Iris pigment epithelial cell (primary cell): ENCODE measurements around the gene INS.

Experiments
- DNase-seq: peaks from one replicate; pipeline ENCODE4 v3.0.0-alpha.2; 2011; ENCODE audit warnings: low read depth

The INS gene

GRCh38 chr11:2143799-2144543 is 17.0 kb downstream of the INS start:
- DNase-seq = no peak

DNA sequence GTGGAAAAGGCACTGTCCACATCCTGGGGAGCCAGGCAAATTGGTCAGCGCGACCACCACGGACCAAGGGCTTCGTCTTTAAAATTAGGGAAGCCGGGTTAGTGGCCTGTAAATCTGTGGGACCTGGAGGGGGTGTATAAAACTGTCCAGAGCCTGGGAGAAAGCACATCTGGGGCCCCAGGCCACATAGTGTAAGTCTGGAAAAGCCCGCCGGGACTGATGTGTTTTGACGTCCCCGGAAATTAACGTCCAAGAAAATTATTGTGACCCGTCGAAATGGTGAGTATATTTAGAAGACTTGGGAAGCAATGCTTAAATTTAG is 17.6 kb downstream of the INS start:
- DNase-seq = no peak

GRCh38 chr11:2142762-2143202 is 18.2 kb downstream of the INS start:
- DNase-seq = peak; percentile 56

- peak; percentile 58 for DNase-seq
Observed at GRCh38 chr11:2142300-2142759, 18.7 kb downstream of the INS start.

GRCh38 chr11:2140411-2141400 is 20.3 kb downstream of the INS start:
- DNase-seq = no peak

GRCh38 chr11:2139621-2140337 is 21.2 kb downstream of the INS start:
- DNase-seq = no peak

- no peak for DNase-seq
Observed at GRCh38 chr11:2139123-2139521, 21.9 kb downstream of the INS start, which contains the start of gene IGF2. TSS of gene IGF2 (minus strand) at chr11:2139389. CDS start at chr11:2135523, 3,866 bp downstream.

GRCh38 chr11:2138431-2139122 is 22.4 kb downstream of the INS start:
- peak; percentile 37 for DNase-seq

DNA sequence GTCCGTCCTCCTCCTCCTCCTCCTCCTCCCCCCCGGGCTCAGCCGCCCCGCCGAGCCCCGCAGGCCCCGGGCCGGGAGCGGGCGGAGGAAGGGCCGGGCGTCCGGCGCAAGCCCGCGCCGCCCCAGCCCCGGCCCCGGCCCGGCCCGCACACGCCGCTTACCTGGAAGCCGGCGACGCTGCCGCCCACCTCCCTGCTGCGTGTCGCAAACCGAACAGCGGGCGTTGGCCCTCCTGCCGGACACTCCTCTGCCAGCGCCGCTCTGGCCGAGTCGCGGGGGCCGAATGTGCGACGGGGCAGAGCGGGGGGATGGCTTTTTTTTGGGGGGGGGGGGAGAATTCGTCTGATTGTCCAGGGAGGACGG is 23.0 kb downstream of the INS start:
- no peak for DNase-seq

DNA sequence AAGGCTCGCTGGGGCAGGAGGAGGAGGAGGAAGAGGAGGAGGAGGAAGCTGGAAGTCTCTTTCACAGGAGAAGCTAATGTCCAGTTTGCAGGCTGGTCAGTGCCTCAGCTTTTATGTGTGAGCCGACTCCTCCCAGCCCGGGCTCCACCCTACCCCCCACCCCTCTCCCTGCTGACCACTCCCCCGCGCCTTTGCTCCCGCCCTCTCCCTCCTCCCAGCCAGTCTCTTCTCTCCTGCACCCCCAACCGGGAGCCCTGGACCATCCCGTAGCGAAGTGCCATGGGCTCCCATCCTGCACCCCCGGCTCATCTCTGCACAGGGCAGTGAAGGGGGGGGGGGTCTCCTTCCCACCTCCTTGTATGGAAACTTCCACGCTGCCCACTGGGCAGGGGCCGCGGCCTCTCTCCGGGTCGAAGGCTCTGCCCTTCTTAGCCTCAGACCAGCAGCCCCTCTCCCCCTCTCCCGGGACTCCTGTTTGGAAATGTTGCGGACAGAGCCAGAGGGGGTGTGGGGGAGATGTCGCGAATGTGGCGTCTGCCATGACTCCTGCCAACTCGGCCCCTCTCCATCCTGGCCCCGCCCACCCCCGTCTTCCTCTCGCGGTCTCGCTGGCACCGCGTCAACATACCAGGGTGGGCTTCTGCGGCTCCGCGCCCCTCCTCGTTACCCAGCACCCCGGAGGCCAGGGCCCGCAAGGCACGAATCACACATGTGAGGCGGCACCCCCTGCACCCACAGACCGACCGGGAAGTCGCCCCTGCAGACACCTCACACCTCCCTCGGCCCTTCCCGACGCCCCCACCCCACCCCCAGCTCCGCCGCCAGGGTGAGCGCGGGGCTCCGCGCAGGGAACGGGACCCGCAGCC is 23.6 kb downstream of the INS start:
- DNase-seq = peak; percentile 87

GRCh38 chr11:2136952-2137201 is 24.1 kb downstream of the INS start:
- no peak for DNase-seq

DNA sequence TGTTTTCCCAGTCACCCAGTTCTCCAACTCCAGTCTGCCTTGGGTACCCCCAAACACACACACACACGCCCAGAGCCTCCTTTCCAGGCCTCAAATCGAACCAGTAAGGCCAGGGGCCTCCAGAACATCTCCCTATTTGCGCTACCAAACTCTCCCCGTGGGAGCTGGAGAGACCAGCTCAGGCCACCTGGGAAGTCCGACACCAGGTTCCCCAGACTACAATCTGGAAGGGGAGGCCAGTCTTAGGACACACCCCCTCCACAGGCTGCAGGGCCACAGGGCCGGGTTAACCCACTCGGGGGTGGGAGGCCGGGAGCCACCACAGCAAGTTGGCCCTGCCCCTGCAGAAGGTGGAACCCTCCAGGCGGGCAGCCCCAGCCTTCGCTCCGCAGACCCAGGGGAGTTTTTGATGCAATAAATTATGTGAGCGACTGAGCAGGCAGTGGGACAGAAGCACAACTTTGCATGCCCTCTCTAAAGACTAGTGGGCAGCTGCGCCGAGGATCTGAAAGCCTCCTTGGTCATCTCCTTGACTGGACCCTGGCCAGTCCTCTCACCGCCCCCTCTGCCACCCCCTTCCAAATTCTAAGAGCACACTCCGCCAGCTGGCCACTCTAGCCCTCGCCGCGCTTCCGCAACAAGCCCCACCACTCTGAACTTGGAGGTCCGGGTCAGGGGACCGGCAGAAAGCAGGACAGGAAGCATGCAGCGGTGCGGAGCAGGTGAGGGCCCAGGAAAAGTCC is 24.6 kb downstream of the INS start:
- DNase-seq = no peak

DNA sequence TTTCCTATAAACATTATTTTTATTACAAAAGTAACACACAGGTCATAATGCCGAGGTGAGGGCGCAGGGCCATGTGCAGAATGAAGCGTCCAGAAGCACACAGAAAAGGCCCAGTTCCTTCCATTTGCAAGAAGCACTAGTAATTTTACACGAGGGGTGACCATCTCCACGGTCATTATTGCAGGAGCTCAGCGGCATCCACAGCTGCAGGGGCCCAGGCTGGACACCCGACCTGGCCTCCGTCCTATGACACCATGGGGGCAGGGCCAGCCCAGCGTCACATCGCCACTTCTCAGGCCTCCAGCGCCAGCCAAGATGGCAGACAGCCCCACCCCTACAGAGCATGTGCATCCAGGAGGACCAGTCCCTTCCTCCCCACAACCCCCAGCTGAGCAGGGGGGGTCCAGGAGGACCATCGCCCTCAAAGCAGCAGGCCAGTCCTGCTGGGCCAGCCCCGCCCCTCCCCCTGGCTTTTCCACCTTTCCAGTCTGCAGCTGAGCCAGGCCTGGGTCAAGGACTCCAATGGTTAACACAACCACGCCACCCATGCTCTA is 25.3 kb downstream of the INS start:
- no peak for DNase-seq

DNA sequence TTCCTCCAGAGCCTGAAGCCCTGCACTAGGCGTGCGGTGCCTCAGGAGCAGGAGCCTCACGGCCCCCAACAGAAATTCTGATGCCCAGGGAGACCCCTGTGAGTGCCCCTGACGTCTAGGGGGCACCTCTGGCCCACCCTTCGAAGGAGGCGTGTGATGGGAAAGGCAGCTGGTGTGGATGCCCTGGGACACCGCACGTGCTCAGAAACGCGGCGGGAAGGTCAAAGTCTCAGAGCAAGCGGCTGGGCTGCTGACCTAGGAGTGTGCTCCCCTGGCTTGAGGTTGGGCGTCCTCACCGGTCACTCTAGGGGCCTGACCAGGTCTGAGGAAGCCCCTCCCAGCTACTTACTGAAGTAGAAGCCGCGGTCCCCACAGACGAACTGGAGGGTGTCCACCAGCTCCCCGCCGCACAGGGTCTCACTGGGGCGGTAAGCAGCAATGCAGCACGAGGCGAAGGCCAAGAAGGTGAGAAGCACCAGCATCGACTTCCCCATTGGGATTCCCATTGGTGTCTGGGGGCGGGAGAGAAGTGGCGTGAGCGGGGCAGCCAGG is 25.9 kb downstream of the INS start:
- DNase-seq = no peak

GRCh38 chr11:2134022-2135010 is 26.7 kb downstream of the INS start:
- DNase-seq = no peak

- no peak for DNase-seq
Observed at GRCh38 chr11:2133241-2134021, 27.6 kb downstream of the INS start.

- DNase-seq = no peak
Observed at GRCh38 chr11:2132874-2133240, 28.2 kb downstream of the INS start.

GRCh38 chr11:2132246-2132645 is 28.8 kb downstream of the INS start:
- DNase-seq = no peak
